Endothelial cell of umbilical vein (primary cell): Measurements from ENCODE around the gene COL20A1.

Experiments
- CTCF ChIP-seq, 2 donors: IDR thresholded peaks; 1 replicate in 1 of 2; 2 replicates in 1 of 2; pipeline ENCODE4 v1.5.1; 2011; ENCODE audit warnings: low read length in 2 of 2, mild to moderate bottlenecking in 2 of 2, moderate library complexity in 2 of 2, control low read depth in 1 of 2, inconsistent platforms in 1 of 2, low read depth in 1 of 2; ENCODE audit not compliant: insufficient read depth in 1 of 2; ENCODE audit errors: extremely low read depth in 1 of 2
- EZH2 ChIP-seq: IDR thresholded peaks from 2 replicates; pipeline ENCODE4 v1.6.1; 2012; ENCODE audit warnings: borderline replicate concordance, low read depth, mild to moderate bottlenecking, moderate library complexity, low read length, inconsistent platforms; ENCODE audit not compliant: severe bottlenecking
- FOS ChIP-seq: IDR thresholded peaks from 2 replicates; pipeline ENCODE4 v1.6.1; 2011; ENCODE audit warnings: mild to moderate bottlenecking, low read length, moderate library complexity, borderline replicate concordance; ENCODE audit not compliant: insufficient read depth
- GATA2 ChIP-seq: IDR thresholded peaks from 2 replicates; pipeline ENCODE4 v1.7.0; 2011; ENCODE audit warnings: low read depth, mild to moderate bottlenecking, moderate library complexity, mixed read lengths, low read length; ENCODE audit not compliant: insufficient read length, insufficient read depth
- JUN ChIP-seq: IDR thresholded peaks from 2 replicates; pipeline ENCODE4 v1.6.1; 2011; ENCODE audit warnings: borderline replicate concordance, low read depth; ENCODE audit not compliant: insufficient read length, insufficient read depth
- MYC ChIP-seq: IDR thresholded peaks from one replicate; pipeline ENCODE4 v1.6.1; 2011; ENCODE audit warnings: mild to moderate bottlenecking, low read depth, low read length
- POLR2A ChIP-seq: IDR thresholded peaks from 2 replicates; pipeline ENCODE4 v1.6.1; 2012; ENCODE audit warnings: low read depth, mild to moderate bottlenecking, control low read depth, low read length
- POLR2AphosphoS5 ChIP-seq: IDR thresholded peaks from 2 replicates; pipeline ENCODE4 v1.6.1; 2012; ENCODE audit warnings: low read depth, mild to moderate bottlenecking, control low read depth, low read length, moderate library complexity; ENCODE audit not compliant: insufficient read depth
- TF ChIP-seq, protein P1 (sequence below): IDR thresholded peaks from 2 replicates; pipeline ENCODE4 v1.6.1; 2011; ENCODE audit not compliant: insufficient read depth, insufficient read length

- TF ChIP-seq CTCF (IDR thresholded peaks at IDR 0.05; ENCODE audit: extremely low read depth in 1 of 2, insufficient read depth in 1 of 2, low read depth in 1 of 2, low read length in 2 of 2) (no peak), POLR2AphosphoS5 (no peak), POLR2A (no peak), MYC (no peak), EZH2 (no peak), GATA2 (no peak), FOS (no peak), JUN (no peak)
- TF ChIP-seq, protein P1, sequence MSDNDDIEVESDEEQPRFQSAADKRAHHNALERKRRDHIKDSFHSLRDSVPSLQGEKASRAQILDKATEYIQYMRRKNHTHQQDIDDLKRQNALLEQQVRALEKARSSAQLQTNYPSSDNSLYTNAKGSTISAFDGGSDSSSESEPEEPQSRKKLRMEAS: no peak
Observed at GRCh38 chr20:63297371-63297781, 4.4 kb downstream of the COL20A1 start.
